ENCODE results near the gene IGSF11. TPM values are rescaled to one million over a fixed set of nuclear protein-coding genes. Genes with fewer than 3 reads are reported as not detected.
A peak's percentile ranks its signal among the peaks of the same experiment; 100 is the strongest.

Gene IGSF11
- total RNA-seq, 2 donors from 2014 or later, result 3.9 to 6.0 TPM

- no peak overlapping the region for H3K27ac Mint-ChIP-seq
- H3K4me3 Mint-ChIP-seq, result no peak overlapping the region
- Histone ChIP-seq H3K27ac (ENCODE audit: low read depth, low read length) (no peak overlapping the region), H3K4me1 (ENCODE audit: control insufficient read depth, insufficient read depth, low read length) (no peaks in the 10 kb centered on the region), H3K4me3 (ENCODE audit: low read length) (no peak overlapping the region), H3K9me3 (ENCODE audit: control insufficient read depth, low read length) (peaks cover 33% of the 10 kb centered on the region), H3K27me3 (ENCODE audit: control insufficient read depth, insufficient read depth, low read length, poor library complexity, severe bottlenecking) (no peaks in the 10 kb centered on the region), H3K9ac (ENCODE audit: extremely low read depth, low read length, poor library complexity, severe bottlenecking) (no peak overlapping the region), H3K36me3 (ENCODE audit: control insufficient read depth, insufficient read depth, low read length) (no peaks in the 10 kb centered on the region)
- peaks cover 12% of the 10 kb centered on the region for H3K36me3 Mint-ChIP-seq (ENCODE audit: low read depth)
- TF ChIP-seq, protein P1, sequence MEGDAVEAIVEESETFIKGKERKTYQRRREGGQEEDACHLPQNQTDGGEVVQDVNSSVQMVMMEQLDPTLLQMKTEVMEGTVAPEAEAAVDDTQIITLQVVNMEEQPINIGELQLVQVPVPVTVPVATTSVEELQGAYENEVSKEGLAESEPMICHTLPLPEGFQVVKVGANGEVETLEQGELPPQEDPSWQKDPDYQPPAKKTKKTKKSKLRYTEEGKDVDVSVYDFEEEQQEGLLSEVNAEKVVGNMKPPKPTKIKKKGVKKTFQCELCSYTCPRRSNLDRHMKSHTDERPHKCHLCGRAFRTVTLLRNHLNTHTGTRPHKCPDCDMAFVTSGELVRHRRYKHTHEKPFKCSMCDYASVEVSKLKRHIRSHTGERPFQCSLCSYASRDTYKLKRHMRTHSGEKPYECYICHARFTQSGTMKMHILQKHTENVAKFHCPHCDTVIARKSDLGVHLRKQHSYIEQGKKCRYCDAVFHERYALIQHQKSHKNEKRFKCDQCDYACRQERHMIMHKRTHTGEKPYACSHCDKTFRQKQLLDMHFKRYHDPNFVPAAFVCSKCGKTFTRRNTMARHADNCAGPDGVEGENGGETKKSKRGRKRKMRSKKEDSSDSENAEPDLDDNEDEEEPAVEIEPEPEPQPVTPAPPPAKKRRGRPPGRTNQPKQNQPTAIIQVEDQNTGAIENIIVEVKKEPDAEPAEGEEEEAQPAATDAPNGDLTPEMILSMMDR (conservative IDR thresholded peaks at IDR 0.05), result no peak
- no peak for DNase-seq
- 100% methylated on average over 1 of the region's 1 CpG for WGBS, 2 experiments (ENCODE audit: insufficient coverage in 1 of 2, insufficient read length in 1 of 2)
- H3K9me3 Mint-ChIP-seq, result peaks cover 24% of the 10 kb centered on the region
- no peaks in the 10 kb centered on the region for H3K4me1 Mint-ChIP-seq
- H3K27me3 Mint-ChIP-seq (ENCODE audit: insufficient read depth), result peaks cover 5% of the 10 kb centered on the region
Measured at GRCh38 chr3:118955914-118956556, 78.6 kb downstream of the IGSF11 start.

GRCh38 chr3:118951089-118951488, 83.6 kb downstream of the IGSF11 start:
- Mint-ChIP-seq H3K27ac (no peak overlapping the region), H3K27me3 (ENCODE audit: insufficient read depth) (peaks cover 2% of the 10 kb centered on the region), H3K36me3 (ENCODE audit: low read depth) (peaks cover 12% of the 10 kb centered on the region), H3K4me1 (peaks cover 19% of the 10 kb centered on the region), H3K4me3 (no peak overlapping the region), H3K9me3 (peaks cover 23% of the 10 kb centered on the region)
- no peaks in the 10 kb centered on the region for H3K36me3 ChIP-seq (ENCODE audit: control insufficient read depth, insufficient read depth, low read length)
- no peak overlapping the region for H3K27ac ChIP-seq (ENCODE audit: low read depth, low read length)
- peaks cover 26% of the 10 kb centered on the region for H3K9me3 ChIP-seq (ENCODE audit: control insufficient read depth, low read length)
- peaks cover 7% of the 10 kb centered on the region for H3K27me3 ChIP-seq (ENCODE audit: control insufficient read depth, insufficient read depth, low read length, poor library complexity, severe bottlenecking)
- peaks cover 4% of the 10 kb centered on the region for H3K4me1 ChIP-seq (ENCODE audit: control insufficient read depth, insufficient read depth, low read length)
- no peak for DNase-seq
- H3K9ac ChIP-seq (ENCODE audit: extremely low read depth, low read length, poor library complexity, severe bottlenecking), result no peak overlapping the region
- no peak overlapping the region for H3K4me3 ChIP-seq (ENCODE audit: low read length)
- TF ChIP-seq, protein P1 (conservative IDR thresholded peaks at IDR 0.05), result no peak

DNA sequence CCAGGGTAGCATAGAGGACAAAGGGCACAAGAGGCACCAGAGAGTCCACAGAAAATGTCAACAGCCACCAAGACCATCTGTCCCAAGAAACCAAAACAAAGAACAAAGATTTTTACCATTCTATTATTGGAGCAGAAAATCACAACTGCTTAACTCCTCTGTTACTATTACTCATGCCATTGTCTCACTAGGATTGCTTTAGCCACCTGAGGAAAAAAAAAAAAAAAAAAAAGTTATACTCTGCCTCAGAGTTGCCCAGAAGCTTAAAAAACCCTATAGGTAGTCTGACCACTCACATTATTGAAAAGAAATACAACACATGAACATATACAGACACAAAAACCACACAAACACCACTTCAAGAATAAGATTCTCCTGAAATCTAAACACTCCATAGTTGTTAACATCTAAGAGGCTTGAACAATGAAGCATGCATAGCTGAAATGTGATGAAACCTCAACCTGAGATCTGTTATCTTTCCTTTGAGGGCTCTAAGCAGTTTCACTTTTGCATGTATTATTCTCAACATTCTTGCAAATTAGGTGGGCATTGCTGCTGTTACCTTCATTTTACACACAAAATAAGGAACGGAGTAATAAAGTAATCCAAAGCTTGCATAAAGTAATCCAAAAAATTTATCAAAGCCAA, 85.4 kb downstream of the IGSF11 start:
- no peak overlapping the region for H3K9ac ChIP-seq (ENCODE audit: extremely low read depth, low read length, poor library complexity, severe bottlenecking)
- peaks cover 32% of the 10 kb centered on the region for H3K4me1 Mint-ChIP-seq
- H3K4me3 Mint-ChIP-seq, result no peak overlapping the region
- H3K27ac ChIP-seq (ENCODE audit: low read depth, low read length), result no peak overlapping the region
- WGBS, 2 experiments (ENCODE audit: insufficient coverage in 1 of 2, insufficient read length in 1 of 2), result 69% methylated on average over 1 of the region's 1 CpG; no CpG with 5 or more reads in 1 of the 2 experiments
- peaks cover 7% of the 10 kb centered on the region for H3K36me3 Mint-ChIP-seq (ENCODE audit: low read depth)
- H3K27me3 ChIP-seq (ENCODE audit: control insufficient read depth, insufficient read depth, low read length, poor library complexity, severe bottlenecking), result peaks cover 7% of the 10 kb centered on the region
- no peak overlapping the region for H3K4me3 ChIP-seq (ENCODE audit: low read length)
- peaks cover 8% of the 10 kb centered on the region for H3K9me3 ChIP-seq (ENCODE audit: control insufficient read depth, low read length)
- DNase-seq, result no peak
- peak overlapping the region; percentile 69 for H3K27ac Mint-ChIP-seq
- peaks cover 8% of the 10 kb centered on the region for H3K9me3 Mint-ChIP-seq
- TF ChIP-seq, protein P1 (conservative IDR thresholded peaks at IDR 0.05), result no peak
- H3K36me3 ChIP-seq (ENCODE audit: control insufficient read depth, insufficient read depth, low read length), result no peaks in the 10 kb centered on the region
- peaks cover 2% of the 10 kb centered on the region for H3K27me3 Mint-ChIP-seq (ENCODE audit: insufficient read depth)
- H3K4me1 ChIP-seq (ENCODE audit: control insufficient read depth, insufficient read depth, low read length), result peaks cover 4% of the 10 kb centered on the region
